ENCODE data around the gene MAPK4.

Gene MAPK4

GRCh38 chr18:50665015-50665414 lies 105.1 kb downstream of the MAPK4 start:
- H3K9me3 Mint-ChIP-seq: peaks cover 5% of the 10 kb centered on the region
- H3K4me3 Mint-ChIP-seq: no peak overlapping the region
- H3K36me3 Mint-ChIP-seq: no peaks in the 10 kb centered on the region
- no peak for ATAC-seq
- H3K27ac Mint-ChIP-seq: no peak overlapping the region
- H3K27me3 Mint-ChIP-seq: peaks cover 6% of the 10 kb centered on the region
- H3K4me1 Mint-ChIP-seq: no peaks in the 10 kb centered on the region

- Mint-ChIP-seq H3K27me3 (peaks cover 6% of the 10 kb centered on the region), H3K27ac (no peak overlapping the region), H3K36me3 (no peaks in the 10 kb centered on the region), H3K4me1 (no peaks in the 10 kb centered on the region), H3K9me3 (peaks cover 5% of the 10 kb centered on the region), H3K4me3 (no peak overlapping the region)
- ATAC-seq: no peak
These were observed 105.6 kb downstream of the MAPK4 start for GRCh38 chr18:50665519-50665918.

GRCh38 chr18:50666536-50666935 lies 106.6 kb downstream of the MAPK4 start:
- no peaks in the 10 kb centered on the region for H3K4me1 Mint-ChIP-seq
- H3K27me3 Mint-ChIP-seq: peaks cover 12% of the 10 kb centered on the region
- no peak overlapping the region for H3K4me3 Mint-ChIP-seq
- H3K27ac Mint-ChIP-seq: no peak overlapping the region
- peaks cover 5% of the 10 kb centered on the region for H3K9me3 Mint-ChIP-seq
- no peaks in the 10 kb centered on the region for H3K36me3 Mint-ChIP-seq
- ATAC-seq: no peak

- ATAC-seq: no peak
- Mint-ChIP-seq H3K4me3 (no peak overlapping the region), H3K36me3 (no peaks in the 10 kb centered on the region), H3K27me3 (peaks cover 26% of the 10 kb centered on the region), H3K9me3 (no peaks in the 10 kb centered on the region), H3K27ac (no peak overlapping the region), H3K4me1 (no peaks in the 10 kb centered on the region)
These were observed 111.5 kb downstream of the MAPK4 start for GRCh38 chr18:50671376-50671775.

GRCh38 chr18:50674307-50674980 lies 114.6 kb downstream of the MAPK4 start:
- no peak for ATAC-seq

GRCh38 chr18:50675043-50675442 lies 115.2 kb downstream of the MAPK4 start:
- Mint-ChIP-seq H3K36me3 (no peaks in the 10 kb centered on the region), H3K27me3 (peaks cover 28% of the 10 kb centered on the region), H3K27ac (no peak overlapping the region), H3K4me3 (no peak overlapping the region), H3K9me3 (no peaks in the 10 kb centered on the region), H3K4me1 (no peaks in the 10 kb centered on the region)
- no peak for ATAC-seq

More at GRCh38 chr18:50674307-50674980, 114.6 kb downstream of the MAPK4 start:
- Mint-ChIP-seq H3K4me3 (no peak overlapping the region), H3K4me1 (no peaks in the 10 kb centered on the region), H3K9me3 (no peaks in the 10 kb centered on the region), H3K27ac (no peak overlapping the region), H3K27me3 (peaks cover 28% of the 10 kb centered on the region), H3K36me3 (no peaks in the 10 kb centered on the region)

- no peaks in the 10 kb centered on the region for H3K9me3 Mint-ChIP-seq
- no peak overlapping the region for H3K4me3 Mint-ChIP-seq
- no peaks in the 10 kb centered on the region for H3K36me3 Mint-ChIP-seq
- H3K27me3 Mint-ChIP-seq: peaks cover 8% of the 10 kb centered on the region
- no peak for ATAC-seq
- no peak overlapping the region for H3K27ac Mint-ChIP-seq
- H3K4me1 Mint-ChIP-seq: no peaks in the 10 kb centered on the region
These were observed 118.8 kb downstream of the MAPK4 start for GRCh38 chr18:50678651-50679050.

- no peak for ATAC-seq
- Mint-ChIP-seq H3K36me3 (no peaks in the 10 kb centered on the region), H3K9me3 (no peaks in the 10 kb centered on the region), H3K27ac (no peak overlapping the region), H3K4me1 (no peaks in the 10 kb centered on the region), H3K27me3 (peaks cover 9% of the 10 kb centered on the region), H3K4me3 (no peak overlapping the region)
These were observed 119.2 kb downstream of the MAPK4 start for GRCh38 chr18:50679056-50679455.

GRCh38 chr18:50679656-50680055 lies 119.8 kb downstream of the MAPK4 start:
- Mint-ChIP-seq H3K27ac (no peak overlapping the region), H3K4me3 (no peak overlapping the region), H3K4me1 (no peaks in the 10 kb centered on the region), H3K27me3 (peaks cover 15% of the 10 kb centered on the region), H3K36me3 (no peaks in the 10 kb centered on the region), H3K9me3 (no peaks in the 10 kb centered on the region)
- no peak for ATAC-seq

- ATAC-seq: no peak
- H3K36me3 Mint-ChIP-seq: no peaks in the 10 kb centered on the region
- H3K4me3 Mint-ChIP-seq: no peak overlapping the region
- H3K9me3 Mint-ChIP-seq: no peaks in the 10 kb centered on the region
- no peaks in the 10 kb centered on the region for H3K4me1 Mint-ChIP-seq
- H3K27me3 Mint-ChIP-seq: peaks cover 24% of the 10 kb centered on the region
- H3K27ac Mint-ChIP-seq: no peak overlapping the region
These were observed 121.1 kb downstream of the MAPK4 start for GRCh38 chr18:50680966-50681365.

- H3K4me3 Mint-ChIP-seq: no peak overlapping the region
- no peaks in the 10 kb centered on the region for H3K9me3 Mint-ChIP-seq
- ATAC-seq: no peak
- no peaks in the 10 kb centered on the region for H3K36me3 Mint-ChIP-seq
- H3K27ac Mint-ChIP-seq: no peak overlapping the region
- no peaks in the 10 kb centered on the region for H3K4me1 Mint-ChIP-seq
- peaks cover 24% of the 10 kb centered on the region for H3K27me3 Mint-ChIP-seq
These were observed 123.0 kb downstream of the MAPK4 start for GRCh38 chr18:50682852-50683251.

- no peak for ATAC-seq
- H3K27me3 Mint-ChIP-seq: peaks cover 16% of the 10 kb centered on the region
- H3K36me3 Mint-ChIP-seq: no peaks in the 10 kb centered on the region
- H3K27ac Mint-ChIP-seq: no peak overlapping the region
- no peaks in the 10 kb centered on the region for H3K9me3 Mint-ChIP-seq
- no peaks in the 10 kb centered on the region for H3K4me1 Mint-ChIP-seq
- H3K4me3 Mint-ChIP-seq: no peak overlapping the region
These were observed 126.5 kb downstream of the MAPK4 start for GRCh38 chr18:50686409-50686808.

- H3K4me1 Mint-ChIP-seq: no peaks in the 10 kb centered on the region
- H3K27ac Mint-ChIP-seq: no peak overlapping the region
- H3K9me3 Mint-ChIP-seq: no peaks in the 10 kb centered on the region
- no peak for ATAC-seq
- H3K4me3 Mint-ChIP-seq: no peak overlapping the region
- peaks cover 16% of the 10 kb centered on the region for H3K27me3 Mint-ChIP-seq
- no peaks in the 10 kb centered on the region for H3K36me3 Mint-ChIP-seq
These were observed 127.6 kb downstream of the MAPK4 start for GRCh38 chr18:50687491-50687890.

GRCh38 chr18:50689578-50689977 lies 129.7 kb downstream of the MAPK4 start:
- H3K27me3 Mint-ChIP-seq: peaks cover 18% of the 10 kb centered on the region
- ATAC-seq: no peak
- H3K9me3 Mint-ChIP-seq: no peaks in the 10 kb centered on the region
- no peaks in the 10 kb centered on the region for H3K4me1 Mint-ChIP-seq
- no peak overlapping the region for H3K27ac Mint-ChIP-seq
- H3K36me3 Mint-ChIP-seq: no peaks in the 10 kb centered on the region
- no peak overlapping the region for H3K4me3 Mint-ChIP-seq

- H3K27ac Mint-ChIP-seq: no peak overlapping the region
- no peaks in the 10 kb centered on the region for H3K36me3 Mint-ChIP-seq
- peaks cover 10% of the 10 kb centered on the region for H3K27me3 Mint-ChIP-seq
- H3K4me3 Mint-ChIP-seq: no peak overlapping the region
- peaks cover 6% of the 10 kb centered on the region for H3K4me1 Mint-ChIP-seq
- no peak for ATAC-seq
- no peaks in the 10 kb centered on the region for H3K9me3 Mint-ChIP-seq
These were observed 134.3 kb downstream of the MAPK4 start for GRCh38 chr18:50694147-50694546.

GRCh38 chr18:50695431-50696176 lies 135.7 kb downstream of the MAPK4 start:
- Mint-ChIP-seq H3K36me3 (no peaks in the 10 kb centered on the region), H3K9me3 (no peaks in the 10 kb centered on the region), H3K4me1 (peaks cover 6% of the 10 kb centered on the region), H3K27ac (no peak overlapping the region), H3K4me3 (no peak overlapping the region), H3K27me3 (peaks cover 10% of the 10 kb centered on the region)
- no peak for ATAC-seq
